Measurements from ENCODE around the gene RBM19.

Gene RBM19

DNA sequence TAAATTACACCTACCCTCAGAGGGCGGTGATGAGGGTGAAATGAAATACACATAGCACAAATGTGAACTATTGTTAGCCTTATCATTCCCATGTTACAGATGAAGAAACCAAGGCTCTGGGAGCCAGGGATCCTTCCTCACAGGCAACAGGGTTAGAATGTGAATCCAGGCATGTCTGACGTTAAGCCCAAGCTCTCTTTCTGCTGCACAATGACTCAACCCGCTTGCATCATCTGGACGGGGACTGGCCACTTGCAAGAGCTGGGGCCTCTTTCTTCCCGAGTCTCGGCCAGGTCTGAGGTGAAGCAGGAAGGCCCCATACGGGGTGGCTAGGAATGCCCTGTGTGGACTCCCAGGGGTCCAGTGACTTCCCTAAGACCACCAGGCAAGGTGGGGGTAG is 105.2 kb downstream of the RBM19 start:
- in situ Hi-C loops (cut with MboI; ENCODE audit: low sequenced_read_pairs): no loop called here

DNA sequence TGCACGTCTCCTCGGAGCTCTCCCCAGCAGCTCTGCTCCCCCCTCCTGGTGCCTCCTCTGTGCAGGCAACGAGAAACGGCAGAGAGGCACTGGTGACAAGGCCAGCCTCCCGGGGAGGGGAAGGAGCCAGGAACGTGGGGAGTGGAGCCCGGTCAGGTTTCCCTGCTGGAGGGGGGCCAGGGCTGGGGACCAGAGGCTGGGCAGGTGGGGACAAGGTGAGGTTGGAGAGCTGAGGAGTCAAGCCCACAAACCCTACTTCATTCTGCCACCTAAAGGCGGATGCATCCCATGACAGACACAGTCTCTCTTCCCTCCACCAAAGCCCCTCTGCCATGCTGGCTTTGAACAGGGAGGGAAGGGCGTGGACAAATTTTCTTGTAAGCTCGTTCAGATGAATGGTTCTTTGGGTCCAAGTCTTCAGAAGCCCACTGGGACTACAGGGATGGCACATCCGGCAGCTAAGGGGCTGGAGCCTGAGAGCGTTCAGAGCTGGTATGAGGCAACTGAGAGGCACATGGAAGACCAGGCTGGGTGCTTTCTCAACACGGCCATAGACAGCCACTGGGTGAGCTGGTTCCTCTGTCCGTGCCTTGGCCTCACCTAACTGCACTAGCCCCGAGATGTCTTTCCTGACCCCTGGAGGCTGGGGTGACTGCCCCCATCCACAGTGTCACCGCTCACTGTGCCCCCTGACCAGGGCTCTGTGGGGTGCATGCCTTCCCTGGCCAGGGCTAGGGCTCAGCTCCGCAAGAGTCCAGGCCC is 105.9 kb downstream of the RBM19 start:
- in situ Hi-C loops (cut with MboI; ENCODE audit: low sequenced_read_pairs): no loop called here

DNA sequence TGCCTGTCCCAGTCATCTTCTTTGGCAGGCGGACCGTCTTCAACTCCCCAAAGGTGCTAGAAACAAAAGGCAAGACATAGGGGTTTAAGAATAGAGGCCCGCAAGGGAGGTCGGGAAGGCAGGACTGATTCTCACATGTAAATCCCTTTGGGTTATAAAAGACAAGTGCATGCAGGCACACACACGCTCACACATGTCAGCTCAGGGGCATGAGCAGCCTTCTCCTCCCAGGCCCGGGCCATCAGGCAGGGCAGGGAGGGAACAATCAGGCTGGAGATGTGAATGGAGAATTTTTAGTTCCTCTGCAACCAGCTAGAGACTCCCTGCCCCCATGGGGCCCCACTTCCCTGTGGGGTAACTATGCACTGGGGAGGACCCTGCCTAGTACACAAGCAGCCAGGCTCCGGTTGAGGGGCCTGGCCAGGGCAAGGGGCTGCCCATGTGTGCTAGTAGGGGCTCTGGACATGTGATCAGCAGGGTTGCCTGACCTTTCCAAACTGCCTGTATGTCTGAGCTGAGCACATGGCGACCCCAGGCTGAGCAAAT is 107.2 kb downstream of the RBM19 start:
- in situ Hi-C loops (cut with MboI; ENCODE audit: low sequenced_read_pairs): no loop called here

DNA sequence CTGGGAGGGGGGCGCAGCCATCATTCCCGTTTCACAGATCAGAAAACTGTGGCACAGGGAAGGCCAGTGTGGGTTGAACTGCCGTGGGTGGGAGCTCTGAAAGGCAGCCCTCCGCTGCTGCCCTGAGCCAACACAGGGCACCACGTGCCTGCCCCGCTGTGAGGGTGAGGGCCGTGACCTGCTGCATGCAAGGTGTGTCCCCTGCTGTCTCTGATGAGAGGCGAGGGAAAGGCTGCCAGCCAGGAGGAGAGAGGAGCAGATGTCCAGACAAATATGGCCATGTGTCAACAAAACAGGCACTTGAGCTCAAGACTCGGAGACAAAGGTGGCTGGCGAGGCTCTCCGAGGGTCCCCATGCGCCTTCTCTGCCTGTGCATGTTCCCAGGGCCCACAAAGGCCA is 108.8 kb downstream of the RBM19 start:
- in situ Hi-C loops (cut with MboI; ENCODE audit: low sequenced_read_pairs): no loop called here

DNA sequence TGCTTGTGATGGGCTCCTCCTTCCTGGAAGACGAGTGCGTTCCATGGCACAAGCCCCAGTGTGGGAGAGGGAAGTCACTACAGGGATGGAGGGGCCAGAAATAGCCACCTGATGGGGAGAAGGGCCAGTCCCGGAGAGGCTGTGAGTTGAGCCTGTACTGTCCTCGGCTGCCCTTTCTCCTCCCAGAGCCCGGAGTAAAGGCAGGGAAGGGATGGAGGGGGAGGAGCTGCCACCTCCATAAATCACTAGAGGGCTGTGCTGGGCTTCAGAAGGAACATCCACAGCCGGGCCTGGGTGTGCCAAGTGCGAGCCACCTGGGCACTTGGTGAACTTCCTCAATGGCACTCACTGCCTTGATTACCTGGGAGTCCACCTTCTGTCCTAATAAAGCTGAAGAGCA is 110.1 kb downstream of the RBM19 start:
- in situ Hi-C loops (cut with MboI; ENCODE audit: low sequenced_read_pairs): no loop called here

DNA sequence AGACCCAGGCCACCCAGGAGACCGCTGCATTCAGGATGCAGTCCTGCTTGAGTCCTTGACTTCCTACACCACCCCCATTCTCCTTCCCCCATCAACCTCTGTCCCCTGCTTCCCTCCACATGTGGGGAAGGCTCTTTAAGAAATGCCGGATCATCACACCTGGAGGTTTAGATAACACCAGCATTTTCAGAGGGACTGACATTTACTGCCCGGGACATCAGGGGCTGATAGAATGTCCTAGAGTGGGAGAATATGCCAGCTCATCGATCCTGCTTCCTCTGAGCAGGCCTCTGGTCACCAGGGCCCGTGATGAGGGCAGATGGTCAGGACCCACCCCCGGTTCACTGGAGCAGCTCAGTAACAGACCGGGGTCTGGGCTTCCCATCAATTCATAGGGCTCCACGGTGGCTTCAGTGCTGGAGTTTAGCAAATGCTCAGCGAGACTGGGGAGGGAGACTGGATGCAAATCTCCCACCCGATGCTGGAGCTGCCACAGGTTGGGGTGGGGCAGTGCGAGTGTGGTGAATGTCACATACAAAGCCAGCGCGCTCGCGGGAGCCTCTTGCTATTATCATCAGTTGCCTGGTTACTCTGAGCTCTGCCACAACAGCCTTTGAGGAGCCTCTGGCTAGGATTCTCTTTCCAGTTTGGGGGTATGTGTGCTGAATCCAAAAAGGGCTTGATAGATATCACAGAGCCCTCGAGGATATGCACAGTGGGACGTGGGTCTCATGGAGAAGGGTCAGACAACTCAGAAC is 111.6 kb downstream of the RBM19 start:
- in situ Hi-C loops (cut with MboI; ENCODE audit: low sequenced_read_pairs): no loop called here

DNA sequence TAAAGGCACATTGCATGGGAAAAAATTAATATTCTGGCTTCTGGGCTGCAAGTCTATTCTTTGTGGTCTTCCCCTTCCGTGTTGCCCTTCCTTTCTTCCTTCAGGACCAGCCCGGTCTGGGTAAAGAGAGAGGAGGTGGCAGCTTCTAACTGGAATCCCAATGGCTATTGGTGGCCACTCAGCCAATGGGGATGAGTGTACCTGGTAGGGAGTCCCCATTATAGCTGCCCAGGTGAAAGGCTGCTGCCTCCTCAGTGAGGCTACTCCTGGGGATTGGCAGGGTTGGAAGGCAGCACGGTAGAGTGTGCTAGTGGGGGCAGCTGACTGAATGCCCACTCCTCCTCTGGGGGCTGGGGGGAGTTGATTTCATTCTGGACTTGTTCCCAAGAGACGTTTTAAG is 112.6 kb downstream of the RBM19 start:
- in situ Hi-C loops (cut with MboI; ENCODE audit: low sequenced_read_pairs): no loop called here

DNA sequence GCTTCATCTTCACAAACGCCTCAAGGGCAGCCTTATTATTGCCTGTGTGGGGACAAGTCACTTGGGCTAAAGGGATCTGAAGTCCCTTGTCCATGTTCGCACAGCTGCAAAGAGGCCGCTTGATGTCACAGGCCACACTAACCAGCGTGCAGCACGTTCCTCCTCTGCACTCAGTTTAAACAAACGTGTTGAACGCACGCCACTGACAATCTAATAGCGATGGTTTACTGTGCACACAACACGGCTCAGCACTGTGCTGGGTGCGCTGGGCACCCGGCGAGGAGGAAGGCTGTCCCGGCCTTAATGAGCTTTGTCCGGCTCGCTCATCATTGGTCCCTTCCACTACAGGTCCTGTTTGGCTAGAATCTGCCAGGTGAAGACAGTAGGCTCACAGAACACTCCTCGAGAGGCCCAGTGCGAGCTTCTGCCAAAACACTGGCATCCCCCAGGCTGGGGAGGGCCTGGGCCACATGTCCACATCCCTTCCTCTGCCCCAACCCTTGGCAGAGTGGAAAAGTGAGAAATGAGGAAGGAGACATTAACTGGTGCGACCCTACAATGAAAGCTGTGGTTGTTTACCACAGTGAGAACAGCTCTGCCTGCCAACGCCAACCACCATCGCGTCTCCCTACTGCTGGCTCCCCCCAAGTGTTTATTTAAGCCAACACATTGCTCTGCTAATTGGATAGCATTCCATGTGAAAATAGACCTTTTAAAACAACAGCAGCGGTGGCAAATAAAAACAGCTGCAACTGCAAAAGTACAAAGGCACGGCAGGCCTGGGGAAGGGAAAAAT is 113.2 kb downstream of the RBM19 start:
- in situ Hi-C loops (cut with MboI; ENCODE audit: low sequenced_read_pairs): no loop called here

DNA sequence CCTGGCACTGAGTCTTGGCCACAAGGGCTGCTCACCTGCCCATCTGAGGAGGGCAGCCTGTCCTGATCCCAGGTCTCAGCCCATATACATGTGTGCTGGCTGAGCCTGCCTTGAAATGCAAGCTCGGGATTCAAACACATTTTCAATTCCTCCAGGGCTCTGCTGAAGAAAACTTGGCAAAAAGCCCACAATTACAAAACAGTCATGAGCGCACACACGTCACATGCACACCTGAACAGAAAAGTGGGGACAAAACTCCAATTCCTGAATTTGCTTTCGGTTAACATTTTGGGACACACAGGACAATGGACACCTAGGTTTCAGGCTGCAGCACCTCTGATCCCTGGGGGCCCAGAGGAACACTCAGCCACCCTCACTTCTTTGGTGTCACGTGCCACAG is 113.9 kb downstream of the RBM19 start:
- in situ Hi-C loops (cut with MboI; ENCODE audit: low sequenced_read_pairs): no loop called here

DNA sequence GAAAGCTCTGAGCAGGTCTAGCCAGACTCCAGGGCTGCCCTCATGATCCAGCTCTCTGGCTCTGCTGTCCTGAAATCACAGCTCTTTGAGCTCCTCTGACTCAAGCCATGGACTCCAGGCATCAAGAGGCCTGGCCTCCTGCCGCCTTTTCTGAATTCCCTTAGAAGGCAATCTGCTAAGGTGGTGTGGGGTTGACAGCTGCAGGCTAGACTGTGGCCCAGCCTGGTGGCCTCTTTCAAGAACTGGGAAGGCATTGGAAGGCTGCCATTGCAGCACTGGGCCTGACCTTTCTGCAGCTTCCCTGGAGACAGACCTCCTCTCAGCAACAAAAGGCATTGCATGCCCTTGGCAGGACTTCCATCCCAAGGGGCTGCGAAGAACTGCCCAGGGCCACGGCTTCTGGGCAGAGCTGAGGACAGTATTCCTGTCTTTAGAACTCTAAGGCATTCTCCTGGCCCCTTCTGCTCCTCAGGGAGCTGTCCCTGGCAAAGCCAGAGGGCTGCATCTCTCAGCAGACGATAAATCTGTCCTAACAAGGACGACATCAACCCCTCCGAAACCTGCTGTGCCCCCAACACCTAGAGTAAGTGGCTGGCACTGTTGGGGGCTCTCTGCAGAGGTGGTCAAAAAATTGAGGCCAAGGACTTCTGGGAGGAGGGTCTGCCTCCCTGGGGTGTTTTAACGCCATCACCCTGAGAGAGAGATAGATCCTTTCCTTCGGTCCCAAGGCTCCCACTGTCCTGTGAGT is 115.6 kb downstream of the RBM19 start:
- in situ Hi-C loops (cut with MboI; ENCODE audit: low sequenced_read_pairs): no loop called here

DNA sequence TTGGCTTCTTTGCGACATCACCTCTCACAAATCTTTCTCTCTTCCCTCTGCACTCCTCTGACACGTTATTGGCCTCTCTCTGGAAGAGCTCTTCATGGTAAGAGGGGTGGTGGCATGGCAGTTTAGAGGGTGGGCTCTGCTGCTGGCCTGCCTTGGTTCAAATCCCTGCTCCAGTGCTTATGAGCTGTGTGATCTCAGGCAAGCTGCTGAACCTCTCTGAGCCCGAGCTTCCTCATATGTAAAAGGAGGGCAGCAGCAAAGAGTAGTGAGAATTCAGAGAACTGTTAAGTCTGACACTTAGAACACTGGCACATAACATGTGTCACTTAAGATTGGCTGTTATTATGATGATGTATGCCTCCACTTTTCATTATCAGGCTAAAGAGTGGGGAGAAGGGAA is 118.3 kb downstream of the RBM19 start:
- in situ Hi-C loops (cut with MboI; ENCODE audit: low sequenced_read_pairs): no loop called here

DNA sequence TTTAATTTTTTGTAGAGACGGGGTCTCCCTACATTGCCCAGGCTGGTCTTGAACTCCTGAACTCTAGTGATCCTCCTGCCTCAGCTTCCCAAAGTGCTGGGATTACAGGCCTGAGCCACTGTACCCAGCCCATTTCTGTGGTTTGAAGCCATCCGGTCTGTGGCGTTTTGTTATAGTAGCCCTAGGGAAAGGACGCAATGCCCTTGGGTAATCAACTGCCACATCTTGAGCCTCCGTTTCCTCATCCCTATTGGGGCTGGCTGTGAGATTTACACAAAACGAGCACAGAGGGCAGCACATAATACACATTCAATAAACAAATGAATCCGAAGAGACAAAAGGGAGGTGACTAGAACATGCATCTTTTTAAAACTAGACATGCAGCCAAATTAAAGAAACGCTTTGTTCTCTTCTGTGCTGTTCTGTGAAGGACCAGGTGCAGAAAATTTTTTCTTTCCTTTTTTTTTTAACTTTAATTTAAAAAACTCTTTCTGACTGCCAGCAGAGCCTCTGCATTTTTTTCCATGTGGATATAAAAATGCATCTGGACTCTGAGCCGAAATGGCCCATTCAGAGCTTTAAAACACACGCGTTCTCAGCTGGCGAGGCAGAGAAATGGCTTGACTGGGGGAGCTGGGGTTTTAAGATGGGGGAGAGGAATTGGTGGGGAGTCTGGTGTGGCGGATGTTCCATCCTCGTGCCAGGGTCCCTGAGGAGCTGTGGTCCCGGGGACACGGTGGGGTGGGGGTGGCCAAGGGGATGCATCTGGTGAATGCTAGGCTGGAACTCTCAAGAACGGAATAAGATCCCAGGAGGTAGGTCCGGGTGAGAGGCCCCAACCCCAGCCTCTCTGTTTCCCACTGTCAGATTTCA is 119.0 kb downstream of the RBM19 start:
- in situ Hi-C loops (cut with MboI; ENCODE audit: low sequenced_read_pairs): no loop called here

DNA sequence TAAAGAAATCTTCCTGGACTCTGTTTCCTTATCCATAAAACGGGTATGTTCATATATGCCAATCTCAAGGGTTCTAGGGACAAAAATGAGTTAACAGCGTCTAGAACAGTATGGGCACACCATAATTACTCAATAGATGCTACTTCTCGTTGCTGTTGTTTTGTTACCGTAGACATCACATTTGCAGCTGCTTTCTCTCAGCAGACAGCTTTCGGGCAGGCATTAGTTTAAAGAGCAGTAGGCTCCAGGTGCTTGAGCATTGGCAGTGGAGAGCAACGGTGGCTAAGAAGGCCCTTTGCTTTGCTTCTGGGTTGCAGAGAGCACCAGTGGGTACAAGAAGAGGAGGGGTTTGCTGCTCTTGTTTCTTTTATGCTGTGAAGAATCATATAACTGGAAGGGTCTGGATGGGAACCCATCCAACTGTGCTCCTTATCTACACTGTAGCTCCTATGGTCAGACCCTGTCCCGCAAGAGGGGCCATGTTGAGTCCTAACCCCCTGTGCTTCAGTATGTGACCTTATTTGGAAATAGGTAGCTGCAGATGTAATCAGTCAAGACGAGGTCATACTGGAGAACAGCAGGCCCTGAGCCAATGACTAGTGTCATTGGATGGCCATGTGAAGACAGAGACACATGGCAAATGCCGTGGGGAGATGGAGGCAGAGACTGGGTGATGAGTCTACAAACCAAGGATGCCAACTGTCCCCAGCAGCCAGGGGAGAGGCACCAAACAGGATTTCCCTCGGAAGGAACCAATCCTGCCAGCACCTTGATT is 120.0 kb downstream of the RBM19 start:
- in situ Hi-C loops (cut with MboI; ENCODE audit: low sequenced_read_pairs): no loop called here

DNA sequence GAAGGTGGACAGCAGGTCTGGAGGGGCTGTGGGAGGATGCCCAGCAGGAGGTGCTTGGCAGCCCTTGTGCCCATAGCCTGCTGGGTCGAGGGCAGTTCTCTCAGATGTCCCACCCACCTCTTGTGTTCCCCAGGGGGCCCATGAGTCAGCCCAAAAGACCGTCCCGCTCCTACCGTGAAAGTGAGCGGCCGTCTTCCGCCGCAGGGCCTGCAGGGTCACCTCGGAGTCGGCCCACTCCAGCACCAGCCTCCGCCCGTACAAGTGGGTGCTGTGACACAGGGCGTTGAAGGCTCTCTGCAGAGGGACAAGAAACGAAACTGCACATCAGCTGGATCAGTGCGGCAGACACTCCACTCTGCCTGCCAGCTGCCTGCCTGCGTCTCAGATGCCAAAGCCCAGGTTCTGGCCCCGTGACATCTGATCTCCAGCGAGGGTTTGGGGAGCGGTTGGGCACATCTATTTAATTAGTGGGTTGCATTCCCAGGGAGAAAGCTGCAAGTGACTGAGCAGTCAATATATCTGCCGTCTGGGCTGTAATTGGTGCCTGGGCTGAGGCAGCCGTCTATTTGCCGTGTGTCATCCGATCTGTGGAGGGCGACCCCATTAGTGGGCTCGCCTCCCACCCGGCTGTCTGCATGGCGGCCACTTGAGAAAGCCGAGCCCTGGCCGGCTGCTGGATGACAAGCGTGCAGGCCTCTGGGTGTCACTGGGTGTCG is 121.5 kb downstream of the RBM19 start:
- in situ Hi-C loops (cut with MboI; ENCODE audit: low sequenced_read_pairs): no loop called here

DNA sequence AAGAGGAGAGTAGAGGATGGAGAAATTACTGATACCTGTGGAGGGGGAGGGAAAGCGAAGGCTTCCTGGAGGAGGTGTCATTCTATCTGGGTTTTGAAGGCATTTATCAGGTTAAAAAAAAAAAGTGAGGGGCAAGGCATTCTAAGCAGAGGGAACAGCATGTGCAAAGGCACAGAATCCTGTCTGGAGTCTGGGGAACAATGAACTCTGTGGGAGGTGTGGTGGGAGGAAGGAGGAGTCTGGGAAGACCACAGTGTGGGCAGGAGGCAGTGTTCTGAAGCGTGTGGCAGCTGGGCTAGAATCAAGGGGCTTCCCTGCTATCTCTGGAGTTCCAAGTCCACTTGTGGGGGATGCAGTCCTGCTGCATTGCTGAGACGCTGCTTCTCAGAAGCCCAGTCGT is 123.4 kb downstream of the RBM19 start:
- in situ Hi-C loops (cut with MboI; ENCODE audit: low sequenced_read_pairs): no loop called here

DNA sequence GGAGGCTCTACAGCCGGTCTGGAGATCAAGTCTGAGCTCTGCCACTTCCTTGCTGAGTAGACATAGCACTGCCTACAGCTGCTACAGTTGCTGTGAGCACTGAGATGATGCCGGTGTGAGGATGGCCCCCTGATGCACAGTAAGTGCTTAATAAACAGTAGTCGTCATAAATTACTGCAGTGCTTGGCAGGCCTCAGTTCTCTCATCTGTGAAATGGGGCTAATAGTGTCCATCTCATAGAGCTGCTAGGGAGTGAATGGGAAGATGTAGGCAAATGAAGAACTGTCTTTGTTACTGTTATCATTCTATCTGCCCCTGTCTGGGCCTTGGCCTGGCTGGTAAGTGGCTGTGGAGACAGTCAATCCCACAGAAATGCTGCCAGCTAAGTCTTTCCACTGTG is 124.3 kb downstream of the RBM19 start:
- in situ Hi-C loops (cut with MboI; ENCODE audit: low sequenced_read_pairs): no loop called here

DNA sequence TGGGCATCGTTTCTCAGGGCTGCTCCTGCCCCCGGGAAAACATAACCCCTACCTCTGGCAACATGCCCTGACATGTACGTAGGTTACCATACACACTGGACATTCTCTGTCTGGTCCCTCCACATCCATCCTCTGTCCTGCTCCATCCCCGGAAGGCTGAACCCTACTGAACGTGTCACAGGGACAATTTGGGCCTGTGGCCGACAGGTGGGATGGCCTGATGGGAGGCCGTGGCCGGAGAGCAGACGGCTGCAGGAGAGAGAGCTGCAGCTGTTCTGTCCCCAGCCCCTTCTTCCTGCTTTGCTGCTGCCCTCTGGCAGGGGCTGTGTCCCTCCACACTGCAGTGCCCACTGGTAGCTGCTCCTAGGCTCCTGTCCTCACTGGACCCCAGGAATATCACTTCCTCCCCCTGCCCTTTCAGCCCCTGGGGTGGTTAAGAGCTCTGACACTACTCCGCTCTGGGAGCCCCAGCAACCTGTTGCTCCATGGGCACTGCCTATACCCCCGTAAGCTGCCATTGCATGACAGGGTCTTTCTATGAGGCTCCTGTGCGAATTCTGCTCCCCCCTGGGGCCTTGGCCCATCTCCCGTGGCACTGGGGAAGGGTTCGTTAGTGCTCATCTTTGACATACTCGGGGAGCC is 125.6 kb downstream of the RBM19 start:
- in situ Hi-C loops (cut with MboI; ENCODE audit: low sequenced_read_pairs): no loop called here

DNA sequence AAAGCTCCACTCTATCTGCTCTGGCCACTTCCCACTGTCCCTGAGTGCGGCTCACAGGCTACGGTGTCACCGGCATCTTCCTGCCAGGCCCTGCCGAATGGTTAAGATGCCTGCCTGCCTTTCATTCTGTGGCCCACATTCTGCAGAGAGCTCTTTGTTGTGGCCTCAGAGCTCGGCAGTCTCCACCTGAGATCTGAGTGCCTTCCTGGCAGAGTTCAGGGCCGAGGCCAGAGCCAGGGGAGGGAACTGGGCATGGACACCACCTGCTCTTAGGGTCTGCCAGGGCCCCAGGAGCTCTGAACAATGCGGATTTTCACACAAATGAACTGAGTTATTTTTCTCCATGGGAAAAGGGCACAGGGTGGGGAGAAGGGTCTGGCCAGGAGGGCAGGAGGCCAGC is 127.2 kb downstream of the RBM19 start:
- in situ Hi-C loops (cut with MboI; ENCODE audit: low sequenced_read_pairs): no loop called here

Measured in hTERT RPE-1 (cell line).